Prostate gland (tissue), 2 donors: ENCODE measurements around the gene PEMT.

Source experiments
- POLR2A ChIP-seq: fragments of 450-650 bp; IDR thresholded peaks from one replicate; pipeline ENCODE4 v1.6.1; 2016; ENCODE audit warnings: antibody characterized with exemption, mild to moderate bottlenecking
- POLR2AphosphoS5 ChIP-seq: sonication (generic); formaldehyde crosslinking; IDR thresholded peaks from one replicate; pipeline ENCODE4 v1.6.1; 2017; ENCODE audit warnings: antibody characterized with exemption
- TF ChIP-seq, protein P1 (sequence below), 4 experiments: fragments of 200-600 bp in 2 of 4; fragments of 450-650 bp in 2 of 4; sonication (generic) in 2 of 4; IDR thresholded peaks; 1 replicate in 3 of 4; 2 replicates in 1 of 4; pipeline ENCODE4 v1.5.1; 2016 to 2019; ENCODE audit warnings: antibody characterized with exemption in 4 of 4, mild to moderate bottlenecking in 2 of 4, moderate library complexity in 2 of 4

DNA sequence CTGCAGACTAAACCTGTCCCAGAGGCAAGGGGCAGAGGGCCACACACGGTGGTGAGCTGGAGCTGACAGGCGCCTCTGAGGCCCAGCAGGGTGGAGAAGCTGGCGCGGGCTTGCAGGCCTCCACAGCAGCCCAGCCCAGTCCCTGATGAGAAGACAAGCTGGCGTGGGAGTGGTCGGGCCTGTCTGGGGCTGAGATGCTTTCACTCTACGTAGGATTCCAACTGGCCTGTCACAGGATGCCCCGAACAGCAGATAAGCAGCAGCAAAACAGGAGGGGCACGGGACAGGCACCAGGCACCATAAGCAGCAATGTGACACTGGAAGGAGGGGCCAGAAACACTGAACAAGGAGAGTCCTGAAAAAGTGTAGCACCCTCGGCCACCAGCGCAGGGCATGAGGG is 40.1 kb downstream of the PEMT start:
- TF ChIP-seq, protein P1, sequence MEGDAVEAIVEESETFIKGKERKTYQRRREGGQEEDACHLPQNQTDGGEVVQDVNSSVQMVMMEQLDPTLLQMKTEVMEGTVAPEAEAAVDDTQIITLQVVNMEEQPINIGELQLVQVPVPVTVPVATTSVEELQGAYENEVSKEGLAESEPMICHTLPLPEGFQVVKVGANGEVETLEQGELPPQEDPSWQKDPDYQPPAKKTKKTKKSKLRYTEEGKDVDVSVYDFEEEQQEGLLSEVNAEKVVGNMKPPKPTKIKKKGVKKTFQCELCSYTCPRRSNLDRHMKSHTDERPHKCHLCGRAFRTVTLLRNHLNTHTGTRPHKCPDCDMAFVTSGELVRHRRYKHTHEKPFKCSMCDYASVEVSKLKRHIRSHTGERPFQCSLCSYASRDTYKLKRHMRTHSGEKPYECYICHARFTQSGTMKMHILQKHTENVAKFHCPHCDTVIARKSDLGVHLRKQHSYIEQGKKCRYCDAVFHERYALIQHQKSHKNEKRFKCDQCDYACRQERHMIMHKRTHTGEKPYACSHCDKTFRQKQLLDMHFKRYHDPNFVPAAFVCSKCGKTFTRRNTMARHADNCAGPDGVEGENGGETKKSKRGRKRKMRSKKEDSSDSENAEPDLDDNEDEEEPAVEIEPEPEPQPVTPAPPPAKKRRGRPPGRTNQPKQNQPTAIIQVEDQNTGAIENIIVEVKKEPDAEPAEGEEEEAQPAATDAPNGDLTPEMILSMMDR (IDR thresholded peaks at IDR 0.05): no peak
- TF ChIP-seq POLR2A: no peak
- no peak for TF ChIP-seq POLR2AphosphoS5
